SK-N-SH treated with all-trans-retinoic acid at 6 μM for 48 hours (cell line): ENCODE results near the gene MPPED1.

ENCODE experiments used
- ATAC-seq: fragments of 200-7000 bp; cut with Tn5 transposase; 3 replicates; pipeline ENCODE4 v1.9.1; 2020; ENCODE audit warnings: mild to moderate bottlenecking, moderate library complexity
- ARNTL ChIP-seq: fragments of 450-650 bp; formaldehyde crosslinking; IDR thresholded peaks from 2 replicates; pipeline ENCODE4 v1.5.0; 2020; ENCODE audit warnings: low read depth, mild to moderate bottlenecking, moderate library complexity, borderline replicate concordance
- BACH2 ChIP-seq: fragments of 250-450 bp; sonication (Bioruptor Pico); IDR thresholded peaks from 2 replicates; pipeline ENCODE4 v1.9.0; 2021; ENCODE audit warnings: mild to moderate bottlenecking, borderline replicate concordance
- CREB5 ChIP-seq: fragments of 250-450 bp; sonication (Bioruptor Pico); IDR thresholded peaks from 2 replicates; pipeline ENCODE4 v1.5.1; 2020; ENCODE audit warnings: low read depth, mild to moderate bottlenecking, moderate library complexity
- CSDC2 ChIP-seq: fragments of 250-450 bp; sonication (Bioruptor Pico); IDR thresholded peaks from 2 replicates; pipeline ENCODE4 v1.5.0; 2020; ENCODE audit warnings: mild to moderate bottlenecking, moderate library complexity
- CSRNP3 ChIP-seq: fragments of 250-450 bp; sonication (Bioruptor Pico); IDR thresholded peaks from 2 replicates; pipeline ENCODE4 v1.5.1; 2021; ENCODE audit warnings: mild to moderate bottlenecking, moderate library complexity
- ESRRG ChIP-seq: fragments of 250-450 bp; sonication (Bioruptor Pico); IDR thresholded peaks from 2 replicates; pipeline ENCODE4 v1.6.1; 2021; ENCODE audit warnings: mild to moderate bottlenecking
- GLIS3 ChIP-seq: fragments of 250-450 bp; sonication (Bioruptor Pico); IDR thresholded peaks from 2 replicates; pipeline ENCODE4 v1.5.0; 2020; ENCODE audit warnings: mild to moderate bottlenecking, moderate library complexity
- ISL1 ChIP-seq: fragments of 250-450 bp; sonication (Bioruptor Pico); IDR thresholded peaks from 2 replicates; pipeline ENCODE4 v2.1.2; 2022; ENCODE audit warnings: mild to moderate bottlenecking, moderate library complexity
- OSR1 ChIP-seq: fragments of 250-450 bp; sonication (Bioruptor Pico); IDR thresholded peaks from 2 replicates; pipeline ENCODE4 v1.8.0; 2022; ENCODE audit warnings: moderate library complexity, mild to moderate bottlenecking, inconsistent platforms
- PATZ1 ChIP-seq: fragments of 250-450 bp; sonication (Bioruptor Pico); IDR thresholded peaks from 2 replicates; pipeline ENCODE4 v1.8.0; 2020; ENCODE audit warnings: mild to moderate bottlenecking, moderate library complexity, borderline replicate concordance
- POU6F1 ChIP-seq: fragments of 250-450 bp; sonication (Bioruptor Pico); IDR thresholded peaks from 2 replicates; pipeline ENCODE4 v1.8.0; 2021; ENCODE audit warnings: low read depth, mild to moderate bottlenecking, moderate library complexity, borderline replicate concordance
- PPARA ChIP-seq: fragments of 250-450 bp; sonication (Bioruptor Pico); IDR thresholded peaks from 2 replicates; pipeline ENCODE4 v1.5.0; 2020; ENCODE audit warnings: mild to moderate bottlenecking, borderline replicate concordance
- RARB ChIP-seq: fragments of 250-450 bp; sonication (Bioruptor Pico); IDR thresholded peaks from 2 replicates; pipeline ENCODE4 v1.8.0; 2021; ENCODE audit warnings: mild to moderate bottlenecking, moderate library complexity
- SNAI2 ChIP-seq: fragments of 250-450 bp; sonication (Bioruptor Pico); IDR thresholded peaks from 2 replicates; pipeline ENCODE4 v1.5.0; 2020; ENCODE audit warnings: mild to moderate bottlenecking, moderate library complexity
- TCF4 ChIP-seq: fragments of 250-450 bp; sonication (Bioruptor Pico); IDR thresholded peaks from 2 replicates; pipeline ENCODE4 v1.8.0; 2021; ENCODE audit warnings: mild to moderate bottlenecking, moderate library complexity, borderline replicate concordance
- TOX ChIP-seq: fragments of 250-450 bp; sonication (Bioruptor Pico); IDR thresholded peaks from 2 replicates; pipeline ENCODE4 v1.8.0; 2021; ENCODE audit warnings: mild to moderate bottlenecking, moderate library complexity, borderline replicate concordance
- TSHZ2 ChIP-seq: fragments of 250-450 bp; sonication (Bioruptor Pico); IDR thresholded peaks from 2 replicates; pipeline ENCODE4 v1.5.0; 2020; ENCODE audit warnings: mild to moderate bottlenecking, moderate library complexity
- ZFP3 ChIP-seq: fragments of 250-450 bp; sonication (Bioruptor Pico); IDR thresholded peaks from 2 replicates; pipeline ENCODE4 v1.5.0; 2020; ENCODE audit warnings: mild to moderate bottlenecking, moderate library complexity
- ZNF70 ChIP-seq: fragments of 450-650 bp; formaldehyde crosslinking; IDR thresholded peaks from 2 replicates; pipeline ENCODE4 v1.5.0; 2020; ENCODE audit warnings: mild to moderate bottlenecking, moderate library complexity

MPPED1 gene

GRCh38 chr22:43427296-43428004, 15.6 kb downstream of the MPPED1 start:
- TF ChIP-seq SNAI2 (CRISPR knock-in tag) (no peak), CSRNP3 (CRISPR knock-in tag) (no peak), PPARA (CRISPR knock-in tag) (no peak), ZFP3 (CRISPR knock-in tag) (no peak), ESRRG (no peak), ARNTL (no peak)
- ATAC-seq: no peak

GRCh38 chr22:43428005-43428485, 16.2 kb downstream of the MPPED1 start:
- no peak for ATAC-seq
- TF ChIP-seq CSRNP3 (CRISPR knock-in tag) (no peak), ISL1 (no peak), POU6F1 (CRISPR knock-in tag) (no peak), ZNF70 (CRISPR knock-in tag) (no peak), PPARA (CRISPR knock-in tag) (no peak), ARNTL (no peak), GLIS3 (no peak), TSHZ2 (CRISPR knock-in tag) (no peak), TOX (CRISPR knock-in tag) (no peak)
- TF ChIP-seq, all 23 proteins: peak for 0

- no peak for ATAC-seq
- TF ChIP-seq SNAI2 (CRISPR knock-in tag): no peak
- TF ChIP-seq TSHZ2 (CRISPR knock-in tag): no peak
- no peak for TF ChIP-seq BACH2 (CRISPR knock-in tag)
- no peak for TF ChIP-seq OSR1 (CRISPR knock-in tag)
- TF ChIP-seq CREB5 (CRISPR knock-in tag): no peak
- no peak for TF ChIP-seq CSDC2 (CRISPR knock-in tag)
- no peak for TF ChIP-seq TCF4 (CRISPR knock-in tag)
- no peak for TF ChIP-seq RARB (CRISPR knock-in tag)
- TF ChIP-seq PATZ1 (CRISPR knock-in tag): no peak
- TF ChIP-seq ZFP3 (CRISPR knock-in tag): no peak
These were observed 16.7 kb downstream of the MPPED1 start for GRCh38 chr22:43428521-43428920.
